ENCODE data around the gene XDH.

The XDH gene

GRCh38 chr2:31414601-31415241 is at the start of gene XDH:
XDH (minus strand) TSS chr2:31414742; CDS start chr2:31414666, 76 bp downstream.
- Mint-ChIP-seq H3K4me3 (no peak within 1 kb of the TSS), H3K27me3 (peaks cover 10% of the 10 kb centered on the region), H3K27ac (no peak within 1 kb of the TSS), H3K36me3 (ENCODE audit: low read depth) (no peaks in the 10 kb centered on the region), H3K9me3 (peaks cover 18% of the 10 kb centered on the region), H3K4me1 (peaks cover 4% of the 10 kb centered on the region)
- no peak for DNase-seq
- peak; percentile 63 for ATAC-seq

- Mint-ChIP-seq H3K27me3 (peaks cover 3% of the 10 kb centered on the region), H3K36me3 (ENCODE audit: low read depth) (peaks cover 3% of the 10 kb centered on the region), H3K27ac (no peak overlapping the region), H3K9me3 (peaks cover 7% of the 10 kb centered on the region), H3K4me3 (no peak overlapping the region), H3K4me1 (no peaks in the 10 kb centered on the region)
- DNase-seq = no peak
- ATAC-seq = no peak
These were observed 43.1 kb upstream of the XDH start for GRCh38 chr2:31457651-31458050.

- peaks cover 11% of the 10 kb centered on the region for H3K27me3 Mint-ChIP-seq
- H3K9me3 Mint-ChIP-seq = peaks cover 22% of the 10 kb centered on the region
- H3K27ac Mint-ChIP-seq = no peak overlapping the region
- ATAC-seq = no peak
- no peak for DNase-seq
- no peaks in the 10 kb centered on the region for H3K4me1 Mint-ChIP-seq
- peaks cover 2% of the 10 kb centered on the region for H3K36me3 Mint-ChIP-seq (ENCODE audit: low read depth)
- H3K4me3 Mint-ChIP-seq = no peak overlapping the region
These were observed 32.3 kb upstream of the XDH start for GRCh38 chr2:31446848-31447247.

GRCh38 chr2:31442376-31442775 is 27.8 kb upstream of the XDH start:
- no peak for ATAC-seq
- peaks cover 2% of the 10 kb centered on the region for H3K36me3 Mint-ChIP-seq (ENCODE audit: low read depth)
- peaks cover 15% of the 10 kb centered on the region for H3K9me3 Mint-ChIP-seq
- H3K27ac Mint-ChIP-seq = no peak overlapping the region
- H3K4me1 Mint-ChIP-seq = no peaks in the 10 kb centered on the region
- H3K27me3 Mint-ChIP-seq = peaks cover 7% of the 10 kb centered on the region
- DNase-seq = no peak
- H3K4me3 Mint-ChIP-seq = no peak overlapping the region

GRCh38 chr2:31440764-31441163 is 26.2 kb upstream of the XDH start:
- Mint-ChIP-seq H3K36me3 (ENCODE audit: low read depth) (peaks cover 2% of the 10 kb centered on the region), H3K4me1 (no peaks in the 10 kb centered on the region), H3K27ac (no peak overlapping the region), H3K9me3 (peaks cover 15% of the 10 kb centered on the region), H3K27me3 (peaks cover 5% of the 10 kb centered on the region), H3K4me3 (no peak overlapping the region)
- DNase-seq = no peak
- ATAC-seq = no peak

GRCh38 chr2:31434911-31435310 is 20.4 kb upstream of the XDH start:
- peaks cover 6% of the 10 kb centered on the region for H3K4me1 Mint-ChIP-seq
- no peak for DNase-seq
- no peak overlapping the region for H3K4me3 Mint-ChIP-seq
- H3K36me3 Mint-ChIP-seq (ENCODE audit: low read depth) = no peaks in the 10 kb centered on the region
- ATAC-seq = no peak
- no peak overlapping the region for H3K27ac Mint-ChIP-seq
- peaks cover 5% of the 10 kb centered on the region for H3K27me3 Mint-ChIP-seq
- no peaks in the 10 kb centered on the region for H3K9me3 Mint-ChIP-seq

GRCh38 chr2:31433541-31433940 is 19.0 kb upstream of the XDH start:
- Mint-ChIP-seq H3K36me3 (ENCODE audit: low read depth) (no peaks in the 10 kb centered on the region), H3K4me1 (peaks cover 13% of the 10 kb centered on the region), H3K9me3 (no peaks in the 10 kb centered on the region), H3K27me3 (peaks cover 17% of the 10 kb centered on the region), H3K27ac (no peak overlapping the region), H3K4me3 (no peak overlapping the region)
- DNase-seq (no peak), ATAC-seq (no peak)

- peaks cover 13% of the 10 kb centered on the region for H3K4me1 Mint-ChIP-seq
- no peak overlapping the region for H3K27ac Mint-ChIP-seq
- H3K4me3 Mint-ChIP-seq = no peak overlapping the region
- ATAC-seq (no peak), DNase-seq (no peak)
- H3K36me3 Mint-ChIP-seq (ENCODE audit: low read depth) = no peaks in the 10 kb centered on the region
- H3K27me3 Mint-ChIP-seq = peaks cover 26% of the 10 kb centered on the region
- no peaks in the 10 kb centered on the region for H3K9me3 Mint-ChIP-seq
These were observed 16.1 kb upstream of the XDH start for GRCh38 chr2:31430439-31431165.

GRCh38 chr2:31429759-31430438 is 15.4 kb upstream of the XDH start:
- ATAC-seq (peak; percentile 80), DNase-seq (peak; percentile 21)
- H3K4me3 Mint-ChIP-seq = no peak overlapping the region
- H3K4me1 Mint-ChIP-seq = peaks cover 13% of the 10 kb centered on the region
- H3K36me3 Mint-ChIP-seq (ENCODE audit: low read depth) = no peaks in the 10 kb centered on the region
- H3K27ac Mint-ChIP-seq = peak overlapping the region; percentile 14
- H3K27me3 Mint-ChIP-seq = peaks cover 26% of the 10 kb centered on the region
- H3K9me3 Mint-ChIP-seq = no peaks in the 10 kb centered on the region

- DNase-seq (no peak), ATAC-seq (no peak)
- Mint-ChIP-seq H3K36me3 (ENCODE audit: low read depth) (no peaks in the 10 kb centered on the region), H3K27ac (no peak overlapping the region), H3K27me3 (peaks cover 26% of the 10 kb centered on the region), H3K4me1 (peaks cover 13% of the 10 kb centered on the region), H3K9me3 (no peaks in the 10 kb centered on the region), H3K4me3 (no peak overlapping the region)
These were observed 14.5 kb upstream of the XDH start for GRCh38 chr2:31429040-31429439.

- no peaks in the 10 kb centered on the region for H3K36me3 Mint-ChIP-seq (ENCODE audit: low read depth)
- no peak for DNase-seq
- peaks cover 13% of the 10 kb centered on the region for H3K4me1 Mint-ChIP-seq
- H3K27ac Mint-ChIP-seq = no peak overlapping the region
- ATAC-seq = no peak
- H3K27me3 Mint-ChIP-seq = peaks cover 26% of the 10 kb centered on the region
- H3K9me3 Mint-ChIP-seq = no peaks in the 10 kb centered on the region
- H3K4me3 Mint-ChIP-seq = no peak overlapping the region
These were observed 13.5 kb upstream of the XDH start for GRCh38 chr2:31428001-31428418.

- Mint-ChIP-seq H3K27ac (no peak overlapping the region), H3K27me3 (peaks cover 22% of the 10 kb centered on the region), H3K36me3 (ENCODE audit: low read depth) (no peaks in the 10 kb centered on the region)
These were observed 11.6 kb upstream of the XDH start for GRCh38 chr2:31426096-31426495.

GRCh38 chr2:31421634-31422033 is 7.1 kb upstream of the XDH start:
- Mint-ChIP-seq H3K27me3 (peaks cover 5% of the 10 kb centered on the region), H3K4me1 (no peaks in the 10 kb centered on the region), H3K36me3 (ENCODE audit: low read depth) (no peaks in the 10 kb centered on the region), H3K9me3 (peaks cover 21% of the 10 kb centered on the region), H3K27ac (no peak overlapping the region), H3K4me3 (no peak overlapping the region)
- no peak for DNase-seq
- ATAC-seq = no peak

More at GRCh38 chr2:31426096-31426495, 11.6 kb upstream of the XDH start:
- ATAC-seq = no peak
- Mint-ChIP-seq H3K9me3 (no peaks in the 10 kb centered on the region), H3K4me1 (peaks cover 13% of the 10 kb centered on the region), H3K4me3 (no peak overlapping the region)
- DNase-seq = no peak

- peaks cover 2% of the 10 kb centered on the region for H3K4me1 Mint-ChIP-seq
- no peaks in the 10 kb centered on the region for H3K36me3 Mint-ChIP-seq (ENCODE audit: low read depth)
- DNase-seq = no peak
- no peak overlapping the region for H3K4me3 Mint-ChIP-seq
- no peak for ATAC-seq
- peaks cover 21% of the 10 kb centered on the region for H3K9me3 Mint-ChIP-seq
- H3K27me3 Mint-ChIP-seq = no peaks in the 10 kb centered on the region
- H3K27ac Mint-ChIP-seq = no peak overlapping the region
These were observed 6.4 kb upstream of the XDH start for GRCh38 chr2:31420936-31421335.

GRCh38 chr2:31419386-31419785 is 4.8 kb upstream of the XDH start:
- peaks cover 3% of the 10 kb centered on the region for H3K27me3 Mint-ChIP-seq
- H3K36me3 Mint-ChIP-seq (ENCODE audit: low read depth) = no peaks in the 10 kb centered on the region
- DNase-seq (no peak), ATAC-seq (no peak)
- H3K4me3 Mint-ChIP-seq = no peak overlapping the region
- peaks cover 21% of the 10 kb centered on the region for H3K9me3 Mint-ChIP-seq
- peaks cover 2% of the 10 kb centered on the region for H3K4me1 Mint-ChIP-seq
- H3K27ac Mint-ChIP-seq = no peak overlapping the region
